Suprapubic skin (tissue), 4 donors: ENCODE results near the gene TTC28. TPM values are rescaled to one million over a fixed set of nuclear protein-coding genes. Genes with fewer than 3 reads are reported as not detected.
"Not testable (repeated sequence)": the region's sequence is repeated elsewhere in the genome, so short reads cannot be mapped to it uniquely, and the experiment has no call there.

ENCODE experiments used
- DNase-seq, 2 donors: peaks; one replicate each; pipeline ENCODE4 v3.0.0-alpha.2; 2019; ENCODE audit warnings: low spot score in 2 of 2
- H3K27ac ChIP-seq: fragments of 200-600 bp; sonication (generic); one replicate; pipeline ENCODE4 v1.5.1; 2019
- H3K27me3 ChIP-seq: fragments of 200-600 bp; sonication (generic); one replicate; pipeline ENCODE4 v1.5.1; 2019
- H3K36me3 ChIP-seq: fragments of 200-600 bp; sonication (generic); one replicate; pipeline ENCODE4 v1.5.1; 2019
- H3K4me1 ChIP-seq: fragments of 200-600 bp; sonication (generic); one replicate; pipeline ENCODE4 v1.5.1; 2019
- H3K4me3 ChIP-seq: fragments of 200-600 bp; sonication (generic); one replicate; pipeline ENCODE4 v1.5.1; 2019; ENCODE audit warnings: mild to moderate bottlenecking
- H3K9me3 ChIP-seq: fragments of 200-600 bp; sonication (generic); one replicate; pipeline ENCODE4 v1.5.1; 2019
- EP300 ChIP-seq: sonication (generic); formaldehyde crosslinking; IDR thresholded peaks from one replicate; pipeline ENCODE4 v1.6.1; 2017; ENCODE audit warnings: antibody characterized with exemption
- POLR2A ChIP-seq, 2 donors: fragments of 450-650 bp; IDR thresholded peaks; one replicate each; pipeline ENCODE4 v1.6.1; 2017; ENCODE audit warnings: antibody characterized with exemption in 2 of 2, mild to moderate bottlenecking in 2 of 2, moderate library complexity in 2 of 2
- POLR2AphosphoS5 ChIP-seq, 3 donors: sonication (generic); formaldehyde crosslinking; IDR thresholded peaks; one replicate each; pipeline ENCODE4 v1.6.1; 2017; ENCODE audit warnings: antibody characterized with exemption in 3 of 3
- WGBS: methylation state at CpG from one replicate; pipeline ENCODE4 v1.1.5; 2018; 5-methylcytosine and 5-hydroxymethylcytosine counted together
- total RNA-seq, 4 donors: library from RNA; depleted of rRNA; stranded (reverse); fragments of >200 nt; gene quantifications; one replicate each; pipeline ENCODE4 v1.1.0, GENCODE V29; 2016
- TF ChIP-seq, protein P1 (sequence below), 2 donors: fragments of 200-600 bp in 1 of 2; fragments of 450-650 bp in 1 of 2; sonication (generic) in 1 of 2; IDR thresholded peaks; one replicate each; pipeline ENCODE4 v1.5.1; 2016 to 2019; ENCODE audit warnings: antibody characterized with exemption in 2 of 2, mild to moderate bottlenecking in 1 of 2, moderate library complexity in 1 of 2

TTC28 gene
- total RNA-seq, 4 donors from 2014 or later: 8.1 to 23.1 (median 11.7) TPM

DNA sequence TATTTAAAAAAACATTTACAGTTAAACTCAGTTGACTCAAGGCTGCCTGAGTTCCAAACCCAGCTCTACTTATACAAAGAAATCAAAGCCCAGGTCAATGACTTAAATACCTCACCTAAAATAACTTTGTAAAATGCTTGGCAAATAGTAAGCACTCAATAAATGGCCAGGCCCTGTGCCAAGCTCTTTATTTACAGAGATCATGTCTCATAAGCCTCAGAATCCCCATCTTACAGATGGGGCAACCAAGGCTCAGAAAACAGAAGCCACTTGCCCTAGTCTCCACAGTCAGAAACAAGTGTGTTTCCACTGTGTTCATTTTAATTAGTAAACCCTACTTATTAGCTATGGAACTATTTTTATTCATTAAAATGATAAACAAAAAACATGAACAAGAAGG is 30.5 kb upstream of the TTC28 start:
- Histone ChIP-seq H3K27me3 (no peaks in the 10 kb centered on the region), H3K27ac (peak overlapping the region; percentile 44), H3K4me1 (no peaks in the 10 kb centered on the region), H3K36me3 (no peaks in the 10 kb centered on the region), H3K4me3 (no peak overlapping the region), H3K9me3 (no peaks in the 10 kb centered on the region)
- no peak for DNase-seq
- TF ChIP-seq POLR2AphosphoS5 (IDR thresholded peaks at IDR 0.05): no peak
- TF ChIP-seq, protein P1, sequence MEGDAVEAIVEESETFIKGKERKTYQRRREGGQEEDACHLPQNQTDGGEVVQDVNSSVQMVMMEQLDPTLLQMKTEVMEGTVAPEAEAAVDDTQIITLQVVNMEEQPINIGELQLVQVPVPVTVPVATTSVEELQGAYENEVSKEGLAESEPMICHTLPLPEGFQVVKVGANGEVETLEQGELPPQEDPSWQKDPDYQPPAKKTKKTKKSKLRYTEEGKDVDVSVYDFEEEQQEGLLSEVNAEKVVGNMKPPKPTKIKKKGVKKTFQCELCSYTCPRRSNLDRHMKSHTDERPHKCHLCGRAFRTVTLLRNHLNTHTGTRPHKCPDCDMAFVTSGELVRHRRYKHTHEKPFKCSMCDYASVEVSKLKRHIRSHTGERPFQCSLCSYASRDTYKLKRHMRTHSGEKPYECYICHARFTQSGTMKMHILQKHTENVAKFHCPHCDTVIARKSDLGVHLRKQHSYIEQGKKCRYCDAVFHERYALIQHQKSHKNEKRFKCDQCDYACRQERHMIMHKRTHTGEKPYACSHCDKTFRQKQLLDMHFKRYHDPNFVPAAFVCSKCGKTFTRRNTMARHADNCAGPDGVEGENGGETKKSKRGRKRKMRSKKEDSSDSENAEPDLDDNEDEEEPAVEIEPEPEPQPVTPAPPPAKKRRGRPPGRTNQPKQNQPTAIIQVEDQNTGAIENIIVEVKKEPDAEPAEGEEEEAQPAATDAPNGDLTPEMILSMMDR (IDR thresholded peaks at IDR 0.05): no peak
- no peak for TF ChIP-seq EP300
- no peak for TF ChIP-seq POLR2A (IDR thresholded peaks at IDR 0.05)

DNA sequence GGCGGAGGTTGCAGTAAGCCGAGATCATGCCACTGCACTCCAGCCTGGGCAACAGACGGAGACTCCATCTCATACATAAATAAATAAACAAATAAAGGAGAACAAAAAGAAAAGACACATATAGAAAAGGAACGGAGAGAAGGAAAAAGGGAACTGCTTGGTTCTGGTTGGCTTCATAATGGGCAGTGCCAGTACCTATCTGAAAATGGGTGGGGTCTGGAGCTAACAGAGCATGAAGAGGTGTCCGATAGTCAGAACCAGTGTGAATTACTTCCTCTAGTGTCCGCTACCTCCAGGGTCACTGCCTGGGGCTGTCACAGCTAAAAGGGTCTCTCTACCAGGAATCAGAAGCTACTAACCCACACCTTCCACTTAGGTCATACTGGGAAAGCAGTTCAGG is 27.2 kb upstream of the TTC28 start:
- DNase-seq: no peak
- Histone ChIP-seq H3K4me3 (no peak overlapping the region), H3K27me3 (no peaks in the 10 kb centered on the region), H3K4me1 (no peaks in the 10 kb centered on the region), H3K36me3 (no peaks in the 10 kb centered on the region), H3K9me3 (no peaks in the 10 kb centered on the region), H3K27ac (no peak overlapping the region)
- no peak for TF ChIP-seq EP300
- TF ChIP-seq POLR2AphosphoS5 (IDR thresholded peaks at IDR 0.05): no peak
- TF ChIP-seq POLR2A (IDR thresholded peaks at IDR 0.05): no peak
- TF ChIP-seq, protein P1 (IDR thresholded peaks at IDR 0.05): no peak
- WGBS: 88% methylated on average over 6 of the region's 6 CpGs

DNA sequence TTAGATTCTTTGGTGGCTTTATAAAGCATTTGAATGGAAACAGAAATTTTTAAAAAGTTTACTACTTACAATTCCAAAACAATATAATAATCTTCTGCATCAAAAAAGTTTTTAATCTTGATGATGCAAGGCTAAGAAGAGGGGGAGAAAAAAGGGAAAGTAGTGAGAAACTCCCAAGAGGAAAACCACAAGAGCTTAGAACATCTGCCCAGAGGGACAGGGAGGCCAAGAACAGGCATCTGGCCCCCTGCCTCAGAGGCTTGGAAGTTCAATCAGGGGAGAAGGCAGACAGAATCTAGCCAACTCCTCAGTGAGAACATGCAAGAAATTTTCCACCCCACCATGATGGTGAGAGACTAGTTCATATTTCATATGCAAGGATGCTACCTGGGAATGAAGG is 23.8 kb upstream of the TTC28 start:
- H3K4me1 ChIP-seq: no peaks in the 10 kb centered on the region
- H3K27ac ChIP-seq: no peak overlapping the region
- TF ChIP-seq, protein P1 (IDR thresholded peaks at IDR 0.05): no peak
- no peak for TF ChIP-seq EP300
- no peak for TF ChIP-seq POLR2A (IDR thresholded peaks at IDR 0.05)
- no peak for TF ChIP-seq POLR2AphosphoS5 (IDR thresholded peaks at IDR 0.05)
- H3K36me3 ChIP-seq: peaks cover 5% of the 10 kb centered on the region
- DNase-seq: no peak
- H3K4me3 ChIP-seq: no peak overlapping the region
- H3K9me3 ChIP-seq: no peaks in the 10 kb centered on the region
- no peaks in the 10 kb centered on the region for H3K27me3 ChIP-seq

DNA sequence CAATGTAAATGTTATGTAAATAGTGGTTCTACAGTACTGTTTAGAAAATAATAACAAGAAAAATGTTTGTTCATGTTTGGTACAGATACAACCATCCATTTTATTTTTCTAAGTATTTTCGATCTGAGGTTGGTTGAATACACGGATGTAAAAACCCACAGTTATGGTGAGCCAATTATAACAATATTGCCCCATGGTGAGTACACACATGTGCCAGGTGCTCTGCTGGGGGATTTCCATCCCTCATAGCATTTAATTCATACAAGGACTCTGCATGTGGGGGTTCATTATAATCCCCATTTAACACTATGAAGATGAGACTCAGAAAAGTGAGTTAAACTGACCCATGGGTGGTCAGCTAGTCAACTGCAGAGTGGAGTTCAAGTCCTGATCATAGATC is 23.3 kb upstream of the TTC28 start:
- Histone ChIP-seq H3K4me3 (no peak overlapping the region), H3K36me3 (peaks cover 5% of the 10 kb centered on the region), H3K4me1 (no peaks in the 10 kb centered on the region), H3K27me3 (no peaks in the 10 kb centered on the region), H3K9me3 (no peaks in the 10 kb centered on the region), H3K27ac (no peak overlapping the region)
- no peak for DNase-seq
- TF ChIP-seq POLR2AphosphoS5 (IDR thresholded peaks at IDR 0.05) (no peak), EP300 (no peak), POLR2A (IDR thresholded peaks at IDR 0.05) (no peak)
- TF ChIP-seq, protein P1 (IDR thresholded peaks at IDR 0.05): no peak
- WGBS: 81% methylated on average over 2 of the region's 2 CpGs

DNA sequence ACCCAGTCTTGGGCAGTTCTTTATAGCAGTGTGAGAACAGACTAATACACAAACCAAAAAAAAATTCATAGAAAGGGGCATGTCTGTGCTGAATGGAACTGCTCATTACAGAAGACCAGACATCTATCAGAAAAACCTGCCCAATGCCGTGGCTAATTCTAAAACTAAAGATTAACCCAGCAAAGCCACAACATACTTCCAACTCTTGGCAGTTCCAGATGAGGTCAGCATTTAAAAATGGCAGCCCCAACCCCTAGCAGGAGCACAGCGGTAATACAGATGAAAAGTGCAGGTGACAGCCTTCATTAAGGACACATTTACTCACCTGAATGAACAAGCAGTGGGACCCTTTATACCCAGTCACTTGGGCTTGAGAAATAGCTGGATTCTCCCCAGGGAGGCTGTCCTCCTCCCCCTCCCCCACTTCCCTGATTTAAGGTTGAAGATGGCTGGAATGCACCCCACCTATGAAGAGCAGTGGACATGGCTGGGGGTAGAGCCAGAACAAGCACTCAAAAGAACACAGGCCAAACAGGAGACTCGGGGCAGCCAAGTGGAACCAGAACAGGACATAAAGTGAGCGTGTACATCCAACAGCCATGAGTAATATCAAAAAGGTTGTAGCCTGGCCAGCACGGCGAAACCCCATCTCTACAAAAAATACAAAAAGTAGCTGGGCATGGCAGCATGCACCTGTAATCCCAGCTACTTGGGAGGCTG is 13.6 kb upstream of the TTC28 start:
- not testable (repeated sequence) for H3K36me3 ChIP-seq, H3K27me3 ChIP-seq, H3K4me3 ChIP-seq, H3K27ac ChIP-seq, DNase-seq, H3K4me1 ChIP-seq, H3K9me3 ChIP-seq
- WGBS: over 99% methylated on average over 6 of the region's 6 CpGs

DNA sequence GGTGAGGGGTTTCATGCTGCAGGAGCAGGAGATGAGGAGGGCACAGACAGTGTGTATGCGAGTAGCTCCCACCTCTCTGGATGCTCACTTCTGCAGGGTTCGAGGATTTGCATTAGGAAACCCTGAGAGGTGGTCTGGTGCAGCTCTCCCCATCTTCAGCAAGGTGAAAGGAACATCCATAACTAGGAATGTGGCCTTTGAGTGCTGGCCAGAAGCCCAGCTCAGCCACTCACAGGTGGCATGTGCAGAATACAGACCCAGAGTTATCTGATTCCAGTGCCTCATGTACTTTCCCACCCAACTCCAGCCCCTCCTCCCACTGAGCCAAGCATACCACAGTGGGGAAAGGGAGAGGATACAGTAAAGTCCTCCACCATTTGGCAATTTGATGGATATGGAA is 10.2 kb upstream of the TTC28 start:
- not testable (repeated sequence) for H3K4me3 ChIP-seq, H3K9me3 ChIP-seq, H3K36me3 ChIP-seq, DNase-seq, H3K27ac ChIP-seq, H3K27me3 ChIP-seq, H3K4me1 ChIP-seq
- 93% methylated on average over 2 of the region's 2 CpGs for WGBS

DNA sequence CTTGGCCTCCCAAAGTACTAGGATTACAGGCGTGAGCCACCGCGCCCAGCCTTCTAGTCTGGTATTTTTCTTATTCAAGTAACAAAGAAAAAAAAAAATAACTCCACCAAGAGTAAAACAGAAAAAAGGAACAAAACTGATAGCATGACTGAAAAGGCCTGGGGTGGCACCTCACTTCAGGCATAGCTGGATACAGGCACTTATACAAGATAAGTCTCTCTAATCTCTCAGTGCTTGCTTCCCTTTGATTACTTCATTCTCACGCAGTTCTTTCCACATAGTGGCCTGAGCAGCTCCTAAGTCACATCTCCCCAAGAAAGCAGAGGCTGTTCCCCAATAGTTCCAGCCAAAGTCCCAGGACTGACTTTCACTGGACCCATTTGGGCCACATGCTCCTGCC is 3.3 kb upstream of the TTC28 start:
- WGBS: 96% methylated on average over 4 of the region's 4 CpGs
- H3K27ac ChIP-seq, DNase-seq, H3K9me3 ChIP-seq, H3K4me3 ChIP-seq, H3K27me3 ChIP-seq, H3K36me3 ChIP-seq: not testable (repeated sequence)
- H3K4me1 ChIP-seq: peaks cover 11% of the 10 kb centered on the region

DNA sequence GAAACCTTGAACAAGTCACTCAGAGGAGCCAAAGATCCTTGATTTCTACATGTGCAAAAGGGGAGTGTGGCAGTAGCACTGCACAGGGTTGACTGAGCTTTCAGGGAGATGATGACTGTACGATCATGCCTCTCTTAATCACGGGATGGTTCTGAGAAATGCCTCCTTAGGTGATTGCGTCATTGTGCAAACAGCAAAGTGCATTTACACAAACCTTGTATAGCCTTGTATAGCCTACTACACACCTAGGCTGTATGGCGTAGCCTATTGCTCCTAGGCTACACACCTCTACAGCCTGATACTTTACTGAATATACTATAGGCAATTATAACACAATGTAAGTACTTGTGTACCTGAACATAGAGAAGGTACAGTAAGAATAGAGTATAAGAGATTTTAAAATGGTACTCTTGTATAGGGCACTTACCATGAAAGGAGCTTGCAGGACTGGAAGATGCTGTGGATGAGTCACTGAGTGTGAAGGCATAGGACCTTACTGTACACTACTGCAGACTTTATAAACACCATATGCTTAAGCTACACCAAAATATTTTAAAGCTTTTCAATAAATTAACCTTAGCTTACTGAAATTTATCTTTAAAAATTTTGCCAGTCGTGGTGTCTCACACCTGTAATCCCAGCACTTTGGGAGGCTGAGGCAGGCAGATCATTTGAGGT is 1.3 kb upstream of the TTC28 start:
- not testable (repeated sequence) for H3K27ac ChIP-seq, H3K27me3 ChIP-seq, DNase-seq, H3K4me3 ChIP-seq, H3K9me3 ChIP-seq, H3K36me3 ChIP-seq
- 93% methylated on average over 4 of the region's 5 CpGs for WGBS
- H3K4me1 ChIP-seq: peaks cover 11% of the 10 kb centered on the region

DNA sequence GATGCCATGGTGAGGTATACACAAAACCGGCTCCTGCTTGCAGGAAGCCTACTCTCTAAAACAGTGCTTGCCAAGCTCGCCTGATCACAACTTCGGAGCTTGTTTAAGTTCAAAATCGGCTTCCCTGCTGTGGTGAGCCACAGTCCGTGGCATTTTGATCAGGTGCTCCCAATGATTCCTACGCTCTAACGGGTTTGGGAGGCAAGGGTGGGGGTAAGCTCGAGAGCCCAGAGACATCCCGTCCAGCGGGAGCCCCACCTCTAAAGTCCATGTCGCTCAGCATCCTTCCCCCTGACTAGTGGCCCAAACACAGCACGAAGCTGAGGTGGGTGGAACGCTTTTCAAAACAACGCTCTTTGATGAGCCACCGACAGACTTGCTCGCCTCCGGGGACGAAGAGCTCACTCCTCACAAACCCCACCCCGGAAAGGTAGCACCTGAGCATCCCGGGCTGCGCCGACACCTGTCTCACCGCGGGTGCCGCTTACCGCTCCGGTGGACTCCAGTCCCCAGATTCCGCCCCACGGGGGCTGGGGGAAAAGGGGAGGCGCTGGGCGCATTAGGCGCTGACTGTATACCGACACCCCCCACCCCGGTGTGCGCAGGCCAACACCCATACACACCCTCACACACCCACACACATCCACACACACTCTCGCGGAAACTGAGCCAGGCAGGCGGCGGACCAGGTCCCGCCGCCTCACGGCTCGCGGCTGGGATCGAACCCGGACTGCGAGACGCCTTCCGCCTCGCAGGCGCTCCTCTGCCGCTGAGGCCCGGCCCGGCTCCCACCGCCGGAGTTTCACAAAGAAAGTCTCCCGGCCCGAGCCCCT is 646 bp downstream of the TTC28 start:
- Histone ChIP-seq H3K27ac (peak overlapping the region; percentile 82), H3K4me1 (peaks cover 11% of the 10 kb centered on the region), H3K4me3 (peak overlapping the region; percentile 87)
- WGBS: 24% methylated on average over 21 of the region's 58 CpGs
- H3K9me3 ChIP-seq, H3K36me3 ChIP-seq, H3K27me3 ChIP-seq: not testable (repeated sequence)
- DNase-seq: peak in 1 of 2 donors; percentile 70
